Measurements from ENCODE around the gene C12orf56.
"Not testable (repeated sequence)": the region's sequence is repeated elsewhere in the genome, so short reads cannot be mapped to it uniquely, and the experiment has no call there.

C12orf56 gene

DNA sequence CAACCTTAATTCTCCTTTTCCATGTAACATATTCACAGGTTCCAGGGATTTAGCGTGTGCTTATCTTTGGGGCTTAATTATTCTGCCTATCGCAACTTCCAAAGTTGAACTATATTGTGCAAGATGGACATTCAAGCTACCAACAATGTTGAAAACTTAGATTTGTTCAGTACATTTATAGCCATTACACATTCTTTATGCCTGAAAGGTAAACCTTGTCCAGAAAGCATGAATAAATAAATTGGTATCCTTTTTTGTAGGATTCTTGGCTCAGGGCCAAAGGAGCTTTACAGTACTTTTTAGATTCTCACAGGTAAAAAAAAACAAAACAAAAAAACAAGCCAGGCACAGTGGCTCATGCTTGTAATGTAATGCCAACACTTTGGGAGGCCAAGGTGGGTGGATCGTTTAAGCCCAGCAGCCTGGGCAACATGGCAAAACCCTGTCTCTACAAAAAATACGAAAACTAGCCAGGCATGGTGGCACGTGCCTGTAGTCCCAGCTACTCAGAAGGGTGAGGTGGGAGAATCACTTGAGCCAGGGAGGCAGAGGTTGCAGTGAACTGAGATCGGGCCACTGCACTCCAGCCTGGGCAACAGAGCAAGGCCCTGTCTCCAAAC, 3.3 kb downstream of the C12orf56 start:
- no peak for DNase-seq (ENCODE audit: low spot score)

DNA sequence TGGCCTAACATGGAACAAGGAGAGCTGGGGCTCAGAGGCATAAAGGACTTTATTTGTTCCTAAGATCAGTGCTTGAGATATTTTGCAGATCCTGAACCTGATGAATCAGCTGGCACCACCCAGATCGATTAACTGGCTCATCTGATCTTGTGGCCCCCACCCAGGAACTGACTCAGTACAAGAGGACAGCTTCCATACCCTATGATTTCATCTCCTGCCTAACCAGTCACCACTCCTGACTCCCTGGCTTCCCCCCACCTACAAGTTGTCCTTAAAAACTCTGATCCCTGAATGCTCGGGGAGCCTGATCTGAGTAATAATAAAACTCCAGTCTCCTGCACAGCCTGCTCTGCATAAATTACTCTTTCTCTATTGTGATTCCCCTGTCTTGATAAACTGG, 5.1 kb downstream of the C12orf56 start:
- DNase-seq (ENCODE audit: low spot score) = no peak

DNA sequence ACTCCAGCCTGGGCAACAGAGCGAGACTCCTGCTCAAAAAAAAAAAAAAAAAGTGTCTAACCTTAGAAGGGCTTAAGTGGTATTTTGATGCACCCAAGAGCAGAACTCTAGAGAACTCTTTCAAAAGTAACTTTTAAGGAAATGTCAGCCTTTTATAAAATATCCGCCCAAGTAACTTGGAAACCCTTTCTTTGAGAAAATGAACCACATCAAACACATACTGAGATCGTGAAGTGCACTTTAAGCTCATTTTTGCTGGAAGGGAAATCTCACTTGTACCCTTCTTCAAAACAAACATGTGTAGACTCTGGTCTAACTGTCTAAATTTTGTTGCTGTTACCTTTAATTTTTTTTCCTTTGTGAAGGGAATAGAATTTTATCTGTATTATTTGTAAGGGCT, 5.5 kb downstream of the C12orf56 start:
- DNase-seq (ENCODE audit: low spot score) = no peak

DNA sequence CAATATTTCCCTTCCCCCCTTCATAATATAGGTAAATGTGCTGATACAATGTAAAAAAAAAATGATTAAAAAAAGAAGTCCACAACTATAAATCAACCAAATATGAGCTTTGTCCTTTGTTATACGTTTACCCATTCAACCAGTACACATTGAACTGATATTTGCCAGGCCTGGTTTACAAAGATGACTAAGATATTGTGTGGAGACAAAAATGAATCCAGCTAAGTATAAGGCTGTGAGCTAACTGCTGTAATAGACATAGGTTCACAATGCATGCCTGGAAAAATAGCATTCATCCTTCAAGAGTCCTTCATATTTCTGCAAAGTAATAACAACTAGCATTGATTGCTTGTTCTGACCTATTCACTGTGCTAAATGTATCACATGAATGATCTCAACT, 6.9 kb downstream of the C12orf56 start:
- no peak for DNase-seq (ENCODE audit: low spot score)

DNA sequence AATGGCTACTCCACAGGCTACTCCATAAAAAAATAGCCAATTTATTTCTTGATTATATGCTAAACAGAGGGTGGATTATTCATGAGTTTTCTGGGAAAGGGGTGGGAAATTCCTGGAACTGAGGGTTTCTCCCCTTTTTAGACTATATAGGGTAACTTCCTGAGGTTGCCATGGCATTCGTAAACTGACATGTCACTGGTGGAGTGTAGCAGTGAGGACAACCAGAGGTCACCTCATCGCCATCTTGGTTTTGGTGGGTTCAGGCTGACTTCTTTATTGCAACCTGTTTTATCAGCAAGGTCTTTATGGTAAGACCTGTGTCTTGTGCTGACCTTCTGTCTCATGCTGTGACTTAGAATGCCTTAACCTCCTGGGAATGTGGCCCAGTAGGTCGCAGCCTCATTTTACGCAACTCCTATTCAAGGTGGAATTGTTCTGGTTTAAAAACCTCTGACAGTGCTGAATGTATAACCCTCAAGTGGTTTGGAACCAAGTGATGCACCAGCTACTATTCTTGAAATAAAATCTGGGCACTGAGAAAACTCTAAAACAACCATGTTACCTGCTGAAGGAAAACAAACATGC, 27.7 kb downstream of the C12orf56 start:
- DNase-seq (ENCODE audit: low spot score) = no peak

DNA sequence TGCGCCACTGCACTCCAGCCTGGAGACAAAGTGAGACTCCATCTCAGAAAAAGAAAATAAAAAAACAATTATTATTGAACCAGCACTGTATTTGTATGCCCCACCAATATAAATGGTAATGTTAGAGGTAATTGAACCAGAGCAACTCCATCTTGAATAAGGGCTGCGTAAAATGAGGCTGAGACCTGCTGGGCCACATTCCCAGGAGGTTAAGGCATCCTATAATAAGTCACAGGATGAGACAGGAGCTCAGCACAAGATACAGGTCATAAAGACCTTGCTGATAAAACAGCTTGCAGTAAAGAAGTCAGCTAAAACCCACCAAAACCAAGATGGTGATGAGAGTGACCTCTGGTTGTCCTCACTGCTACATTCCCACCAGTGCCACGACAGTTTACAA, 29.4 kb downstream of the C12orf56 start:
- not testable (repeated sequence) for DNase-seq (ENCODE audit: low spot score)

DNA sequence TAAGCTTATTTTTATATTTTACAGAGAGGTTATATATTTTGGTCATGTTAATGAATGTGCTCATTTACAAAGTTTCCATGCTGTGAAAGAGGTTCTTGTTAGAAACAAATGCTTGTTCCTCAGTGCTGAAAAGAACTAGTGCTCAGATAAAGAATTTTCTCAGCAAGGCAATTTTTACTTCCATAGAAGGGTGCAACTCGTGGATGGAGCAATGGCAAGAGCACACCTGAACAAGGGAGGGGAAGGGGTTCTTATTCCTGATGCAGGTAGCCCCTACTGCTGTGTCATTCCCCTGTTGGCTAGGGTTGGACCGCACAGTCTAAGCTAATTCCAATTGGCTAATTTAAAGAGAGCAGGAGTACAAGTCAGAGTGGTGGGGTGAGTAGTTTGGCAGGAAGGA, 34.3 kb downstream of the C12orf56 start:
- DNase-seq (ENCODE audit: low spot score) = not testable (repeated sequence)

DNA sequence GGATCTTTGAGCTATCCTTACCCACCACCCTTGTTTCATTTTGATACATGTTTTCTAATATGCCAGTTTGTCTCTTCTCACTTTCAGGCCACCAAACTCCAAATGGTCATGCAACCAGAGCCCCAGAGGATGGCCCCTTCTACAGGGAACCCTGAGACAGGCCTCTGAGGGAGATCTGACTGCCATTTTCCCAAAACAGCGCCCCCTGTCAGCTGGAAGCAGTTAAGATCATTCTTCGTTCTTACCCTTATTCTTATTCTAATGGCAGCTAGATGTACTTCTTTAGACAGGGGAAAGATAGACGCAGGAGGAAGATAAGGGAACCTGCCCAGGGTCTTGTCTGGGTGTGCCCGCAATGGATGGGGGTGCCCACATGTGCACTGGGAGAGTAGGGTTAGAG, 38.4 kb downstream of the C12orf56 start:
- DNase-seq (ENCODE audit: low spot score) = no peak

DNA sequence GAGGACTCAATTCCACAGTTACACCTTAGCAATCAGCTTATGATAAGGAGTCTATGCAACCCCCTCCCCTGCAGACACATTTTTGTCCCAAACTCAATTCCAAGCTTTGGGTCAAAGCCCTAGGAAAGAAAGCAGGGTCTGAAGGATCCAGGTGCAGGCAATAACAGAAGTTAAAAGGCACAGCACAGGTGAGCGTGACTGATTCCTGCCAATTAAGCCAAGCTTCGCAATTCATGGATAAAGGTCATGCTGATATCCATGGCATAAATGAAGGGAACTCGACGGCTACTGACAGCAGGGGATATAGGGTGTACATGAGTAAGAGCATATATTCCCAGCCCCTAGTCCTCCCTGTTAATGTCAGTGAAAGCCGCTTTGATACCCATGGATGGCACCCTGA, 39.3 kb downstream of the C12orf56 start:
- DNase-seq (ENCODE audit: low spot score) = no peak

DNA sequence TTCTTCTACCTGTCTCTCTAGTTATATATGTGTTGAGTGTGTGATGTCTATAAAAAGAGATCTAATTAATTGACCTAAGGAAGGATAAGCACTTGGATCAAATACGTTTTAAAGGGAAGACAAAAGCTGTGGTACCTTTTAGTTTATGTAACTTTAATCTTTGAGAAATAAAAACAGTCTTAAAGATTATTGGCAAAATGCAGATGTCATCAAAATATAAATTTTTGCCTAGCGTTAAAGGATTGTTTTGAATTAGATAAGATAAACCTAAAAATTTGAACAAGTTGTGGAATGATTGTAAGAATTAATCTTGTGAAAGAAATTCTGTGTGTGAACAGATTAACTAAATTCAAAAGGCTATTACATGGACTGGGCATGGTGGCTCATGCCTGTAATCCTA, 42.9 kb downstream of the C12orf56 start:
- DNase-seq (ENCODE audit: low spot score) = no peak

DNA sequence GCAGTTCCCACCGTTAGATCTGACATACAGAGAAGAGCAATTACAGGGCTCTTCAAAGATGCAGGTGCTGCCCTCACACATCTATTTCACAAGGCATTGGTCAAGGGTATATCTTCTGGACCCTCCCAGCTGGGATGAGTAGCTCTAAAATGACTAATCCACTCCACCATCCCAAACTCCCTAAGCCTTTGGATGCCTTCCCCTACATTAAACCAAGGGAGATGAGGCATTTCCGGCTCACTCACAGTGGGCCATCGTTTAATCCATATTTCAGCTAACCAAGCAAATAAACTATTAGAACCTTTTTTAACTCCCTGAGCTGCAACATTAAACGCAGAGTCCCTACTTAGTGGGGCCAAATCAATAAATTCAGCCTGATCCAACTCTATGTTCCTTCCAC, 45.9 kb downstream of the C12orf56 start:
- DNase-seq (ENCODE audit: low spot score) = not testable (repeated sequence)

DNA sequence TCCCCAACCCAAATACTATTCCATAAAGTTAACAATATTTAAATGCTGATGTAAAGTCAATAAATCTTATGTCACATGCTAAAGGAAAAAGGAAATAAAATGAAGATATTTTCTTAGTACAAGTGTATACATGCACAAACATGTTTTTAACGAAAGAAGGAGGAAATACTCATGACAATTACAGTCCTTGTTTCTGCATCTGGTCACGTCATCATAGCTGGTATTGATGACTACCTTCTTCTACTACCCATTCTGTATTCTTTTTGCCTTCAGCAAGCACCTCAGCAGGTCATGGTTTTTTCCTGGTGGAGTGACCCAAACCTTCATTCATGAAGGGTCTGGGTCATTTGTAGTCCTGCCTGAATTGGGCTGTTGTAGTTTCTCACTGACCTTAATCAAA, 50.0 kb downstream of the C12orf56 start:
- not testable (repeated sequence) for DNase-seq (ENCODE audit: low spot score)

DNA sequence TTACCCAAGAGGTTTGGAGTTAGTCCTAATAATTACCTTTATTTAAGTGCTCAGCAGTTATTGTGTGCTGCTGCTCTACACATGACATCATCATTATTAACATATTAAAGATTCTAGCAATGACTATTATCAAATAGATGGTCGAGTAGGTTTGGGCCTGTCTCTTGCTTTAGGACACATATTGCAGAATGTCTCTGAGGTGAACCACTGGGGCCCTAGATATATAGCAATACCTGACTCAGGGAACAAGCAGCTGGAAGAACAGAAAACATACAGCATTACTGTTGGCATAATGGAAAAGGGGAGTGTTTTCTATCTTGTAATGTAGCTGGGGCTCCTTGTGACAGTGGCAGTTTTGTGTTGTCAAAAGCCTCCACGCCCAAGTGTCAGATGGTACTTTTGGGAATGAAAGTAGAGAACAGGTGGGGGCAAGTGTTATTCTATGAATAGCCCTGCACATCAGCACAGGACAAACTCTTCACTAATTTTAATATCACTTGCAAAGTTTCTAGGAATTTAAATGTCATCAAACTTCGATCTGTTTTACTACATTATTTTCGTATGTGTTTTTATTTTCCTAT, 54.6 kb downstream of the C12orf56 start:
- no peak for DNase-seq (ENCODE audit: low spot score)

DNA sequence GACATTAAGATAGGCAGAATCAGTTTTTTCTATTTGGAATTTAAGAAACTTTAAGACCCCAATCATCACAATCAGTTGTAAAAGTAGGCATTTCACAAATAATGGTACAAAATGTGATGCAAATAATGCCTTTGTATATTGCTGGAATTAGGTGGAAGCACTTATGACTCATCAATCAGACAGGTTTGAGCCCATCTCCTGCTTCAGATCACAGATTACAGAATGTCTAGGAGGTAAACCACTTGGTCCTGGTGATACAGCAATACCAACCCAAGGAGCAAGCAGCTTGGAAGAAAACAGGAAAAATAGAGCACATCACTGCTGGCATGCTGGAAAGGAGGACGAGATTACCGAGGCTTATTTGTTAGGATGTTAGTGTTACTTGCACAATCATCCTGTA, 57.6 kb downstream of the C12orf56 start:
- no peak for DNase-seq (ENCODE audit: low spot score)

DNA sequence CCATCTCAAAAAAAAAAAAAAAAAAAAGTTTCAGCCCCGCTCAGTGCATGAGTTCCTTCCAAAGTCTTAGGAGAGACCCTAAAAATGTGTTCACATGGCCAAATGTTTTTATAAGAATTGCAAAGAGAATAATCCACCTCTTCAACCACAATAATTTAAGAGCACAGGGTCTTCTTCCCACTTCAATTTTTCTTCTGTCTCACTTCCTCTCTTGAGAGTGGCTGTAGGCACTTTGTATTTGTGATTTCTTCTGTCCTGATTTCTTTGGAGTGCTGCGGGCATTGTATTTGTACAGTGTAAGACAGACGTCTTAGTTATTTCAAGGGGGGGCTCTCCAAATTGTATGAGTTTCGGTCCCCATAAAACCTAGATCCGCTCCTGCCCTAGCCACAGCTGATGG, 58.3 kb downstream of the C12orf56 start:
- DNase-seq (ENCODE audit: low spot score) = no peak

DNA sequence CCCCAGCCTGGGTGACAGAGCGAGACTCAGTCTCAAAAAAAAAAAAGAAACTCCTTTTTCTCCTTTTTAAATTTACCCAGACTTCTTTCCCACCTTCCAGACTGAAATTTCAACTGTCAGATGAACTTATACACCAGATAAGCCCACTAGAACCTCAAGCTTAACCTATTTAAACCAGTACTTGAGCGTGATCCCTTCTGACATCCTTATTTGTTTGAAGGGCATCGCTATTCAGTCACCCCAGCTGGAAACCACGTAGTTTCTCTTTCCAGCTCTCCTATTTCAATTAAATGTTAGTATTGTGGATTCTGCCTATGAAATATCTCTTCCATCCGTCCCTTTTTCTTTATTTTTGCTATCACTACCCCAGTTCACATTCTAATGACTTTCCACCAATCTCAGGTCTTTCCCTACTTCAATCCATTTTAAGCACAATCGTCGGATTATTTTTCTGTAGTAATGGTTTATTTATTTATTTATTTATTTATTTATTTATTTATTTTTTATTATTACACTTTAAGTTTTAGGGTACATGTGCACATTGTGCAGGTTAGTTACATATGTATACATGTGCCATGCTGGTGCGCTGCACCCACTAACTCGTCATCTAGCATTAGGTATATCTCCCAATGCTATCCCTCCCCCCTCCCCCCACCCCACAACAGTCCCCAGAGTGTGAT, 61.4 kb downstream of the C12orf56 start:
- DNase-seq (ENCODE audit: low spot score) = not testable (repeated sequence)

DNA sequence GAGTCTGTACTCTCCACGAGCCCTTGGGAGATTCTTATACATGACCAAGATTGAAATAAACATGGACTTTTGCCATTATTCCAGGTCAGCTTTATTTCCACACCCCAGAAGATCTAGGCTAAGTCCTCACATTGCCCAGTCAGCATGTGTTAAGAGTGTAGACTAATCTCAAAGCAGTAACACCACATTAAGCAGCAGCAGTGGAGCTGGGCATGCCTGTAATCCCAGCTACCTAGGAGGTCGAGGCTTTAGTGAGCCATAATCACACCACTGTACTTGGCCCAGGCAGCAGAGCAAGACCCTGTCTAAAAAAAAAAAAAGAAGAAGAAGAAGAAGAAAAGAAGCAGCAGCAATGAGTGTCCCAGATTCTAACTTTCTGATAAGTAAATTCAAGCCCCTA, 65.5 kb downstream of the C12orf56 start:
- DNase-seq (ENCODE audit: low spot score) = no peak

DNA sequence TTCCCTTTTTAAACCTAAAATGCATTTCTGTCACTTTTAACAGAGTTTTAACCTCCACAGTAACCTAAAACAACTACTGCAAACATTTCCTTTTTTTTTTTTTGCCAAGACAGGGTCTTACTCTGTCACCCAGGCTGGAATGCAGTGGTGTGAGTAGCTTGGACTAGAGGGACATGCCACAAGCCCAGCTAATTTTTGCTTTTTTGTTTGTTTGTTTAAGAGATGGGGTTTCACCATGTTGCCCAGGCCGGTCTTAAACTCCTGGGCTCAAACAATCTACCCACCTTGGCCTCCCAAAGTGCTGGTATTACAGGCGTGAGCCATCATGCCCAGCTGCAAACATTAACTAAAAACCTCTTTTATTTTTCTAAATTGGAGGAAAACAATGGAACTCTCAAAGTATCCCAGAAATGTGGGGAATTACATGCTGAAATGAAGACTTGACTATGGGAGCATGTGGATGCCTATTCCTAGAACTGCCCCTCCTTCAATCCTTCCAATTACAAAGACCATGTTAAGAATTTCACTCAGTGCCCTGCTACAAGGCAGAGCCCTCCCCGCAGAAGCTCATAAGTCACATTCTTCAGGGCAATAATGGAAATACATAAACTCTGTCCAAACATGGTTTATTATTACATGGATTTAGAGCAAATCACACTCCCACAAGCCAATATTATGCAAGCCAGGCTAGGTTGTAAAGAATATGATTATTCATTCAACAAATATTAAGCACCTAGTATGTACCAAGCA, 66.9 kb downstream of the C12orf56 start:
- no peak for DNase-seq (ENCODE audit: low spot score)

DNA sequence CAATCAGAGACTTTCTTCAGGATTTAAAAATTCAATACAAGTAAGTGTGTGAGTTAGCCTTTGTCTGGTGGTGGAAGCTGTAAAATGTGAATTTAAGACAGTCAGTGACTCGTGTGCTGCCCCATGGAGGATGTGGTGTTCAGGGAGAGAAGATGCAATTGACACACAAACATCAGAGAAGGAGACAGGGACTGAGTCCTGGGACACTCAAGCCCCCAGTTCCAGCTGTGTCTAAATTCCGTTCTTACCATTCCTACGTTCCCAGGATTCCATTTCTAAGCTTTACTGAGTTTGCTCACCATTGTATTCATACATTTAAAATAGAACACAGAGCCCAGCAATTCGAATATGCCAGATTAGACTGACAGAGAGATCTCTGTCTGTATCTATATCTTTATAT, 67.6 kb downstream of the C12orf56 start:
- DNase-seq (ENCODE audit: low spot score) = no peak

DNA sequence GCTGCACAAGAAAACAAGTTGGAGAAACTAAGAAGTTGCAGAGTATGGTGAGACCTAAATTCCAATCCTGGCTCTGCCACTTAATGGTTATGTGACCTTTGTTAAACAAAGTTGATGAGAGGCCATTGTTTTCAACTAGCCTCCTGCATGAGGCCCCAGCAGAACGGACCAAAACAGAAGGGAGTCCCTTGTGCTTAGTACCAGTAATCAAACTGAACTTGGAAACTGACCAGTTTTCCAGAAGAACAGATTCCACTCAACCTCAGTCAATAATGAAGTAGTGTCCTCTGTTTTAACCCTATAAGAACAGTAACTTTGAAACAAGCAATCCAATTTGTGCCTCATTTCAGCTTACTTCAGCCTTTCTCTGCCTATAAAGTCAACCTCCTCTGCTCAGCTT, 69.9 kb downstream of the C12orf56 start:
- no peak for DNase-seq (ENCODE audit: low spot score)

DNA sequence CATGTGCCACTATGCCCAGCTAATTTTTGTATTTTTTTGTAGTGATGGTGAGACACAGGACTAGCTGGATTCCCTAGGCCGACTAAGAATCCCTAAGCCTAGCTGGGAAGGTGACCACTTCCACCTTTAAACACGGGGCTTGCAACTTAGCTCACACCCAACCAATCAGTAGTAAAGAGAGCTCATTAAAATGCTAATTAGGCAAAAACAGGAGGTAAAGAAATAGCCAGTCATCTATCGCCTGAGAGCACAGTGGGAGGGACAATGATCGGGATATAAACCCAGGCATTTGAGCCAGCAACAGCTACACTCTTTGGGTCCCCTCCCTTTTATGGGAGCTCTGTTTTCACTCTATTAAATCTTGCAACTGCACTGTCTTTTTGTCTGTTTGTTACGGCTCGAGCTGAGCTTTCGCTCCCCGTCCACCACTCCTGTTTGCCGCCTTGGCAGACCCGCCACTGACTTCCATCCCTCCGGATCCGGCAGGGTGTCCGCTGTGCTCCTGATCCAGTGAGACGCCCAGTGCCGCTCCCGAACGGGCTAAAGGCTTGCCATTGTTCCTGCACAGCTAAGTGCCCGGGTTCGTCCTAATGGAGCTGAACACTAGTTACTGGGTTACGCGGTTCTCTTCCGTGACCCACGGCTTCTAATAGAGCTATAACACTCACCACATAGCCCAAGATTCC, 70.9 kb downstream of the C12orf56 start:
- DNase-seq (ENCODE audit: low spot score) = not testable (repeated sequence)

DNA sequence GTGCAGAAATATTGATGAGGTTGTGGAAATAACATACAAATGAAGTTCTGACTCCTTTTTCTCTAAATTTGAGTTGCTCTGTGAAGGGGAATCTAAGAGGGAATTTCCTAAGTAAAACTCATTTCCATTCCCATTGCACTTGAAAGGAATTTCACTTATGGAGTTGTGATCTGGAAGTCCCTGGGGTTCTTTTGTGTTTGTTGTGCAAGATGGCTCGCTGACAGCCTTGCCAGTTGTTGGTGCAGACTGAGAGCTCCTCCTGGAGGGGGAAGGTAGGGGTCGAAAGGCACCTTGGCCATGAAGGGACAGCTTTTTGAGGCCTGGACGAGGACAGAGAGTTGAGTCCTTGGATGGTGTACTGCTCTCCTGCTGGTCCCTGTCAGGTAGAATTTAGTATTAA, 72.0 kb downstream of the C12orf56 start:
- DNase-seq (ENCODE audit: low spot score) = no peak
